Aorta (tissue), 5 donors: ENCODE results near the gene NR1H2. TPM values are rescaled to one million over a fixed set of nuclear protein-coding genes. Genes with fewer than 3 reads are reported as not detected.
A peak's percentile ranks its signal among the peaks of the same experiment; 100 is the strongest.

Source experiments
- ATAC-seq: fragments of 200-7000 bp; cut with Tn5 transposase; one replicate; pipeline ENCODE4 v1.9.1; 2022; ENCODE audit warnings: moderate library complexity; ENCODE audit not compliant: low FRiP score
- DNase-seq, 2 donors: peaks; one replicate each; pipeline ENCODE4 v3.0.0-alpha.2; 2020
- H3K27ac ChIP-seq, 2 donors: one replicate each; pipeline ENCODE4 v1.5.1; 2013; ENCODE audit warnings: low read length in 2 of 2, mild to moderate bottlenecking in 2 of 2, moderate library complexity in 2 of 2, control low read depth in 1 of 2, inconsistent platforms in 1 of 2, low read depth in 1 of 2
- H3K27me3 ChIP-seq, 2 donors: one replicate each; pipeline ENCODE4 v1.6.1; 2013; ENCODE audit warnings: control low read depth in 1 of 2, low read length in 1 of 2, mild to moderate bottlenecking in 1 of 2, moderate library complexity in 1 of 2; ENCODE audit not compliant: insufficient read depth in 2 of 2, control insufficient read depth in 1 of 2
- H3K36me3 ChIP-seq, 2 donors: one replicate each; pipeline ENCODE4 v1.6.1; 2013; ENCODE audit warnings: control low read depth in 1 of 2, low read length in 1 of 2, mild to moderate bottlenecking in 1 of 2; ENCODE audit not compliant: insufficient read depth in 2 of 2, control insufficient read depth in 1 of 2
- H3K4me1 ChIP-seq, 2 donors: one replicate each; pipeline ENCODE4 v1.6.1; 2013; ENCODE audit warnings: low read length in 2 of 2, control low read depth in 1 of 2, mild to moderate bottlenecking in 1 of 2, moderate library complexity in 1 of 2; ENCODE audit not compliant: insufficient read depth in 2 of 2, control insufficient read depth in 1 of 2
- H3K4me3 ChIP-seq, 2 donors: one replicate each; pipeline ENCODE4 v1.5.1; 2013; ENCODE audit warnings: low read length in 2 of 2, control low read depth in 1 of 2, mild to moderate bottlenecking in 1 of 2
- H3K9me3 ChIP-seq: one replicate; pipeline ENCODE4 v1.6.1; 2013; ENCODE audit warnings: mild to moderate bottlenecking, low read length; ENCODE audit not compliant: control insufficient read depth
- WGBS, 2 donors: extraction: QIAGEN DNeasy Blood & Tissue Kit; methylation state at CpG; one replicate each; pipeline ENCODE4 v1.1.7; 2013; 5-methylcytosine and 5-hydroxymethylcytosine counted together
- intact Hi-C, 2 donors: fragments of 100-400 bp; cut with DNase I; formaldehyde crosslinking; loops; one replicate each; pipeline versions ENCODE4 v1.14.2 to v1.15.0; 2022
- polyA plus RNA-seq, 2 donors: library from polyadenylated mRNA; stranded (reverse); fragments of 200-250 nt; gene quantifications; one replicate each; pipeline ENCODE4 v1.2.3, GENCODE V29; 2013
- total RNA-seq, 2 donors: library from RNA; stranded (reverse); fragmentation: NEBNext Ultra II Directional; extraction: Animal tissue kit (Norgen Biotek cat#: 25700); gene quantifications; one replicate each; pipeline ENCODE4 v1.2.1, GENCODE V29; 2021
- donor health status: healthy with polysubstance abuse.
- donor health status: Bipolar disorder and iron deficiency.
- donor health status: DM: no; HTN: no; CAD: no.
- donor health status: DM: no; HTN: no; CAD: no.
- donor health status: DM: yes; HTN: yes; CAD: no.

The NR1H2 gene
- total and polyA plus RNA-seq, 4 donors: 53.5 to 126 (median 86.8) TPM

GRCh38 chr19:50380751-50381151, 4.5 kb downstream of the NR1H2 start:
- no peak for DNase-seq
- H3K4me1 ChIP-seq: no peaks in the 10 kb centered on the region
- intact Hi-C loops: no loop called here

GRCh38 chr19:50381881-50382729, 5.8 kb downstream of the NR1H2 start:
- WGBS, 2 donors: 91 to 92% methylated on average over 57 to 58 of the region's 58 CpGs
- DNase-seq (no peak), ATAC-seq (no peak)
- Histone ChIP-seq H3K4me1 (no peaks in the 10 kb centered on the region), H3K9me3 (no peaks in the 10 kb centered on the region), H3K27ac (no peak overlapping the region), H3K27me3 (no peaks in the 10 kb centered on the region), H3K36me3 (peaks cover 0 to 14% of the 10 kb centered on the region in 2 donors), H3K4me3 (no peak overlapping the region)
- intact Hi-C loops: no loop called here

More at GRCh38 chr19:50380751-50381151, 4.5 kb downstream of the NR1H2 start:
- no peak for ATAC-seq
- Histone ChIP-seq H3K36me3 (peaks cover 0 to 14% of the 10 kb centered on the region in 2 donors), H3K27me3 (no peaks in the 10 kb centered on the region), H3K4me3 (no peak overlapping the region), H3K27ac (no peak overlapping the region), H3K9me3 (no peaks in the 10 kb centered on the region)
- WGBS, 2 donors: 65 to 77% methylated on average over 8 of the region's 8 CpGs

- H3K27me3 ChIP-seq: no peaks in the 10 kb centered on the region
- 36 to 38% methylated on average over 21 of the region's 21 CpGs for WGBS, 2 donors
- H3K9me3 ChIP-seq: no peaks in the 10 kb centered on the region
- peak overlapping the region in 1 of 2 donors; percentile 49 for H3K27ac ChIP-seq
- no peak overlapping the region for H3K4me3 ChIP-seq
- peaks cover 0 to 12% of the 10 kb centered on the region in 2 donors for H3K36me3 ChIP-seq
- DNase-seq (no peak), ATAC-seq (no peak)
- intact Hi-C loops: no loop called here
- no peaks in the 10 kb centered on the region for H3K4me1 ChIP-seq
Measured at GRCh38 chr19:50383001-50383851, 7.0 kb downstream of the NR1H2 start.

GRCh38 chr19:50383852-50384684, 7.8 kb downstream of the NR1H2 start, which contains the start of gene POLD1:
Gene POLD1 (plus strand): TSS chr19:50384347. CDS start chr19:50398852, 14,505 bp downstream.
- H3K4me3 ChIP-seq: peak within 1 kb of the TSS; percentile 20 to 39
- peak within 1 kb of the TSS in 1 of 2 donors; percentile 64 for H3K27ac ChIP-seq
- no peaks in the 10 kb centered on the region for H3K27me3 ChIP-seq
- DNase-seq (peak; percentile 98 to 99), ATAC-seq (peak; percentile 97)
- intact Hi-C loops: no loop called here
- WGBS, 2 donors: 0 to 1% methylated on average over 78 of the region's 78 CpGs
- peaks cover 0 to 4% of the 10 kb centered on the region in 2 donors for H3K36me3 ChIP-seq
- H3K9me3 ChIP-seq: no peaks in the 10 kb centered on the region
- no peaks in the 10 kb centered on the region for H3K4me1 ChIP-seq

GRCh38 chr19:50384685-50385535, 8.7 kb downstream of the NR1H2 start:
- Histone ChIP-seq H3K9me3 (no peaks in the 10 kb centered on the region), H3K4me3 (peak overlapping the region; percentile 20 to 39), H3K27me3 (no peaks in the 10 kb centered on the region), H3K4me1 (no peaks in the 10 kb centered on the region), H3K36me3 (no peaks in the 10 kb centered on the region), H3K27ac (peak overlapping the region in 1 of 2 donors; percentile 64)
- 10 to 12% methylated on average over 26 of the region's 26 CpGs for WGBS, 2 donors
- intact Hi-C loops: no loop called here
- no peak for DNase-seq
- no peak for ATAC-seq

GRCh38 chr19:50387176-50387867, 11.1 kb downstream of the NR1H2 start:
- no peaks in the 10 kb centered on the region for H3K36me3 ChIP-seq
- 91% methylated on average over 21 of the region's 21 CpGs for WGBS, 2 donors
- no peaks in the 10 kb centered on the region for H3K9me3 ChIP-seq
- no peaks in the 10 kb centered on the region for H3K4me1 ChIP-seq
- H3K27ac ChIP-seq: no peak overlapping the region
- DNase-seq: peak in 1 of 2 donors; percentile 82
- H3K27me3 ChIP-seq: no peaks in the 10 kb centered on the region
- no peak for ATAC-seq
- intact Hi-C loops: no loop called here
- H3K4me3 ChIP-seq: no peak overlapping the region

- Histone ChIP-seq H3K36me3 (no peaks in the 10 kb centered on the region), H3K4me1 (no peaks in the 10 kb centered on the region), H3K27me3 (no peaks in the 10 kb centered on the region), H3K4me3 (no peak overlapping the region), H3K27ac (no peak overlapping the region), H3K9me3 (no peaks in the 10 kb centered on the region)
- intact Hi-C loops: no loop called here
- no peak for ATAC-seq
- DNase-seq: no peak
- 94 to 95% methylated on average over 8 of the region's 8 CpGs for WGBS, 2 donors
Measured at GRCh38 chr19:50387868-50388245, 11.6 kb downstream of the NR1H2 start.
